Endothelial cell of umbilical vein (primary cell): Measurements from ENCODE around the gene TAPBP. TPM values are rescaled to one million over a fixed set of nuclear protein-coding genes. Genes with fewer than 3 reads are reported as not detected.
A peak's percentile ranks its signal among the peaks of the same experiment; 100 is the strongest.

Source experiments
- BruUV-seq: library from RNA; stranded (reverse); fragments of 400-500 nt; replicated peaks from 2 replicates; lab custom pipeline; 2021; lab: Mats Ljungman, UMichigan
- CTCF ChIA-PET: fragments of 300-600, 350-600 bp; sonication (Branson Sonifier 250); formaldehyde crosslinking; loops from one replicate; lab custom pipeline; 2021; ENCODE audit warnings: antibody characterized with exemption, inconsistent platforms; lab: Charles Lee
- POLR2A ChIA-PET: fragments of 300-600, 350-600 bp; sonication (Branson Sonifier 250); formaldehyde crosslinking; loops from one replicate; lab custom pipeline; 2021; ENCODE audit warnings: antibody characterized with exemption, inconsistent platforms; lab: Charles Lee
- DNase-seq: peaks from one replicate; pipeline ENCODE4 v3.0.0-alpha.2; 2011; ENCODE audit warnings: low read depth, low spot score
- FAIRE-seq: peaks from 2 replicates; lab custom pipeline; 2011; peaks lifted over from hg19 to GRCh38; lab: Jason Lieb, UNC
- H2AFZ ChIP-seq: 2 replicates; pipeline ENCODE4 v1.6.0; 2012; ENCODE audit warnings: low read depth, low read length, control low read depth, inconsistent platforms
- H3K27ac ChIP-seq: 2 replicates; pipeline ENCODE4 v1.5.1; 2011; ENCODE audit warnings: low read depth, mild to moderate bottlenecking, control low read depth, low read length, moderate library complexity; ENCODE audit not compliant: insufficient read depth
- H3K27me3 ChIP-seq, 2 experiments: 2 replicates each; pipeline versions ENCODE4 v1.6.0 to v1.6.1; 2011; ENCODE audit warnings: low read length in 2 of 2, mixed read lengths in 1 of 2; ENCODE audit not compliant: control insufficient read depth in 2 of 2, insufficient read depth in 2 of 2
- H3K36me3 ChIP-seq, 2 experiments: 2 replicates in 1 of 2; 3 replicates in 1 of 2; pipeline ENCODE4 v1.5.1; 2011; ENCODE audit warnings: low read length in 2 of 2, mild to moderate bottlenecking in 1 of 2, moderate library complexity in 1 of 2; ENCODE audit not compliant: control insufficient read depth in 2 of 2, insufficient read depth in 2 of 2; ENCODE audit errors: extremely low read depth in 1 of 2
- H3K4me1 ChIP-seq: 3 replicates; pipeline ENCODE4 v1.5.1; 2011; ENCODE audit warnings: mild to moderate bottlenecking, low read length; ENCODE audit not compliant: control insufficient read depth, insufficient read depth; ENCODE audit errors: extremely low read depth
- H3K4me2 ChIP-seq: 2 replicates; pipeline ENCODE4 v1.6.1; 2011; ENCODE audit warnings: low read length, control low read depth, mixed read lengths; ENCODE audit not compliant: insufficient read depth
- H3K4me3 ChIP-seq, 3 experiments: fragments of 200-600 bp in 1 of 3; sonication (generic), shearing (Covaris generic) in 1 of 3; replicated peaks in 1 of 3; 2 replicates each; pipeline ENCODE4 v1.5.1; 2011 to 2016; ENCODE audit warnings: control low read depth in 3 of 3, low read length in 3 of 3, mild to moderate bottlenecking in 2 of 3, inconsistent platforms in 1 of 3, low read depth in 1 of 3, moderate library complexity in 1 of 3; ENCODE audit not compliant: insufficient read depth in 1 of 3
- H3K79me2 ChIP-seq: 2 replicates; pipeline ENCODE4 v1.6.0; 2012; ENCODE audit warnings: low read length, inconsistent platforms; ENCODE audit not compliant: control insufficient read depth, insufficient read depth
- H3K9ac ChIP-seq: replicated peaks from 2 replicates; pipeline ENCODE3; 2011; ENCODE audit warnings: low read length, control low read depth; ENCODE audit not compliant: insufficient read depth; ENCODE audit errors: extremely low read depth
- H3K9me1 ChIP-seq: replicated peaks from 3 replicates; pipeline ENCODE4 v1.6.0; 2011; ENCODE audit warnings: mild to moderate bottlenecking, low read length; ENCODE audit not compliant: control insufficient read depth, insufficient read depth; ENCODE audit errors: extremely low read depth
- H3K9me3 ChIP-seq: replicated peaks from 2 replicates; pipeline ENCODE4 v1.5.1; 2012; ENCODE audit warnings: low read length, inconsistent platforms; ENCODE audit not compliant: control insufficient read depth, insufficient read depth
- H4K20me1 ChIP-seq: replicated peaks from 2 replicates; pipeline ENCODE3; 2011; ENCODE audit warnings: mild to moderate bottlenecking, low read length; ENCODE audit not compliant: control insufficient read depth, insufficient read depth; ENCODE audit errors: extremely low read depth
- EZH2 ChIP-seq: IDR thresholded peaks from 2 replicates; pipeline ENCODE4 v1.6.1; 2012; ENCODE audit warnings: borderline replicate concordance, low read depth, mild to moderate bottlenecking, moderate library complexity, low read length, inconsistent platforms; ENCODE audit not compliant: severe bottlenecking
- FOS ChIP-seq: IDR thresholded peaks from 2 replicates; pipeline ENCODE4 v1.6.1; 2011; ENCODE audit warnings: mild to moderate bottlenecking, low read length, moderate library complexity, borderline replicate concordance; ENCODE audit not compliant: insufficient read depth
- GATA2 ChIP-seq: IDR thresholded peaks from 2 replicates; pipeline ENCODE4 v1.7.0; 2011; ENCODE audit warnings: low read depth, mild to moderate bottlenecking, moderate library complexity, mixed read lengths, low read length; ENCODE audit not compliant: insufficient read length, insufficient read depth
- JUN ChIP-seq: IDR thresholded peaks from 2 replicates; pipeline ENCODE4 v1.6.1; 2011; ENCODE audit warnings: borderline replicate concordance, low read depth; ENCODE audit not compliant: insufficient read length, insufficient read depth
- MYC ChIP-seq: IDR thresholded peaks from one replicate; pipeline ENCODE4 v1.6.1; 2011; ENCODE audit warnings: mild to moderate bottlenecking, low read depth, low read length
- POLR2A ChIP-seq: IDR thresholded peaks from 2 replicates; pipeline ENCODE4 v1.6.1; 2012; ENCODE audit warnings: low read depth, mild to moderate bottlenecking, control low read depth, low read length
- POLR2AphosphoS5 ChIP-seq: IDR thresholded peaks from 2 replicates; pipeline ENCODE4 v1.6.1; 2012; ENCODE audit warnings: low read depth, mild to moderate bottlenecking, control low read depth, low read length, moderate library complexity; ENCODE audit not compliant: insufficient read depth
- dilution Hi-C: fragments of 300-500 bp; cut with MboI; formaldehyde crosslinking; loops from one replicate; pipeline ENCODE4 v1.15.0; 2019; ENCODE audit warnings: low sequenced_read_pairs; ENCODE audit not compliant: extremely low pct_ligation_motif_present
- intact Hi-C: fragments of 100-400 bp; cut with micrococcal nuclease; formaldehyde crosslinking; loops from one replicate; pipeline ENCODE4 v1.10.0; 2022
- polyA plus RNA-seq, 4 experiments: library from polyadenylated mRNA; depleted of rRNA in 3 of 4; stranded (reverse) in 3 of 4; unstranded in 1 of 4; fragments of >200 nt; gene quantifications; 2 replicates each; pipeline versions ENCODE4 v1.2.1 to v1.2.3, GENCODE V29; 2011 to 2012; ENCODE audit warnings: missing spikeins in 1 of 4
- total RNA-seq: library from RNA; stranded (reverse); gene quantifications from 2 replicates; pipeline ENCODE4 v1.2.3, GENCODE V29; 2021
- TF ChIP-seq, protein P1 (sequence below), 2 donors: IDR thresholded peaks; 1 replicate in 1 of 2; 2 replicates in 1 of 2; pipeline ENCODE4 v1.5.1; 2011; ENCODE audit warnings: low read length in 2 of 2, mild to moderate bottlenecking in 2 of 2, moderate library complexity in 2 of 2, control low read depth in 1 of 2, inconsistent platforms in 1 of 2, low read depth in 1 of 2; ENCODE audit not compliant: insufficient read depth in 1 of 2; ENCODE audit errors: extremely low read depth in 1 of 2
- TF ChIP-seq, protein P2 (sequence below): IDR thresholded peaks from 2 replicates; pipeline ENCODE4 v1.6.1; 2011; ENCODE audit not compliant: insufficient read depth, insufficient read length

TAPBP gene
- total and polyA plus RNA-seq, 2 donors (not counting 3 experiments of a cell fraction or from before 2014, with no cell fraction given): 69.6 to 98.0 TPM

DNA sequence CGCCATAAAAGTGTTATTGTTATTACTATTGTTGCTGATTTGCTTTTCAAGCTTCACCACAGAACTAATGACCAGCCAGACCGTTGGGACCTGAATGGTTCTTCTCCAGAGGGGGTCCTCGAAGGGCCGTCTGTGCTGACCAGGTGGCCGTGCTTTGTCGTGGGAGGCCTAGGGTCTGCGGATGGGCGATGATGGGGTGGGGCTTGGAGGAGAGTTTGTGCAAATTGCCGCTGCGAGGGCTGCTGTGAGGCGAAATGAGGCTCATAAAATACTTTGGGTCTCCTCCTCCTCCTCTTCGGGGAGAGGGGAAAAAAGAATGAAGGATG, 9.7 kb upstream of the TAPBP start:
- ChIA-PET CTCF (interaction anchor here (1.1 kb wide), 1 partner anchor 24 kb away, joined by 4 read pairs; no protein-coding TSS in a partner anchor), POLR2A (interaction anchor here (0.8 to 1.2 kb wide), 2 partner anchors 35 to 52 kb away, joined by 5 to 6 read pairs; partner anchors contain the start of genes PFDN6, RPS18, VPS52 and WDR46)
- peak overlapping the region; percentile 97 for H2AFZ ChIP-seq
- H3K9ac ChIP-seq: no peak overlapping the region
- dilution Hi-C loops (no loop called here), intact Hi-C loops (loop anchor here (1.0 kb wide), 2 partner anchors 52 to 68 kb away; partner anchors contain the start of genes KIFC1 and VPS52)
- H3K4me1 ChIP-seq: peaks cover 43% of the 10 kb centered on the region
- H3K4me3 ChIP-seq: peak overlapping the region; percentile 37 to 80 (median 80)
- H4K20me1 ChIP-seq: no peaks in the 10 kb centered on the region
- TF ChIP-seq MYC (no peak), JUN (no peak), POLR2A (no peak), FOS (no peak), EZH2 (no peak), POLR2AphosphoS5 (no peak), GATA2 (no peak)
- TF ChIP-seq, protein P1, sequence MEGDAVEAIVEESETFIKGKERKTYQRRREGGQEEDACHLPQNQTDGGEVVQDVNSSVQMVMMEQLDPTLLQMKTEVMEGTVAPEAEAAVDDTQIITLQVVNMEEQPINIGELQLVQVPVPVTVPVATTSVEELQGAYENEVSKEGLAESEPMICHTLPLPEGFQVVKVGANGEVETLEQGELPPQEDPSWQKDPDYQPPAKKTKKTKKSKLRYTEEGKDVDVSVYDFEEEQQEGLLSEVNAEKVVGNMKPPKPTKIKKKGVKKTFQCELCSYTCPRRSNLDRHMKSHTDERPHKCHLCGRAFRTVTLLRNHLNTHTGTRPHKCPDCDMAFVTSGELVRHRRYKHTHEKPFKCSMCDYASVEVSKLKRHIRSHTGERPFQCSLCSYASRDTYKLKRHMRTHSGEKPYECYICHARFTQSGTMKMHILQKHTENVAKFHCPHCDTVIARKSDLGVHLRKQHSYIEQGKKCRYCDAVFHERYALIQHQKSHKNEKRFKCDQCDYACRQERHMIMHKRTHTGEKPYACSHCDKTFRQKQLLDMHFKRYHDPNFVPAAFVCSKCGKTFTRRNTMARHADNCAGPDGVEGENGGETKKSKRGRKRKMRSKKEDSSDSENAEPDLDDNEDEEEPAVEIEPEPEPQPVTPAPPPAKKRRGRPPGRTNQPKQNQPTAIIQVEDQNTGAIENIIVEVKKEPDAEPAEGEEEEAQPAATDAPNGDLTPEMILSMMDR (IDR thresholded peaks at IDR 0.05; ENCODE audit: extremely low read depth in 1 of 2, insufficient read depth in 1 of 2, low read depth in 1 of 2, low read length in 2 of 2): no peak
- TF ChIP-seq, protein P2, sequence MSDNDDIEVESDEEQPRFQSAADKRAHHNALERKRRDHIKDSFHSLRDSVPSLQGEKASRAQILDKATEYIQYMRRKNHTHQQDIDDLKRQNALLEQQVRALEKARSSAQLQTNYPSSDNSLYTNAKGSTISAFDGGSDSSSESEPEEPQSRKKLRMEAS: no peak
- H3K9me1 ChIP-seq: no peaks in the 10 kb centered on the region
- no TSS peak for BruUV-seq
- peak overlapping the region; percentile 65 for H3K4me2 ChIP-seq
- H3K27me3 ChIP-seq: no peaks in the 10 kb centered on the region
- H3K79me2 ChIP-seq: peaks cover 36% of the 10 kb centered on the region
- DNase-seq: no peak
- H3K36me3 ChIP-seq: peaks cover 5 to 22% of the 10 kb centered on the region in 2 experiments
- H3K27ac ChIP-seq: no peak overlapping the region
- H3K9me3 ChIP-seq: no peaks in the 10 kb centered on the region
- no peak for FAIRE-seq
